Measurements from ENCODE around the gene TECPR2. TPM values are rescaled to one million over a fixed set of nuclear protein-coding genes. Genes with fewer than 3 reads are reported as not detected.

TECPR2 gene
- total RNA-seq, 1 experiment from 2014 or later: 21.3 TPM

DNA sequence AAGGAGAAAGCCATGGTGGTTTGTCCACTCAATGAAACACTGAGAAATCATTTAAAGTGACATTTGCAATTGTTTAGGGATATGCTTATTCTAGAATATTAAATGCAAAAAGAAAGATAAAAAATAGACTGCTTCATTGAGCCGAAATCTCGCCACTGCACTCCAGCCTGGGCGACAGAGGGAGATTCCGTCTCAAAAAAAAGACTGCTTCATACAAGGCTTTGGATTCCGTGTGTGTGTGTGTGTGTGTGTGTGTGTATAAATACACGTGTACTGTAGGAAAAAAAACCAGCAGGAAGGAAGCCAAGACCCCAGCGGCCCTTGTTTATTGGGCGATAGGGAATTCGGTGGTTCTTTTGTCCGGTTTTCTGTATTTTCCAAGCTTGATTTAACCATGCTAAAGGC, 46.4 kb upstream of the TECPR2 start (continued):
- no peak for TF ChIP-seq NFYB (CRISPR knock-in tag; conservative IDR thresholded peaks at IDR 0.05; ENCODE audit: low read depth)

DNA sequence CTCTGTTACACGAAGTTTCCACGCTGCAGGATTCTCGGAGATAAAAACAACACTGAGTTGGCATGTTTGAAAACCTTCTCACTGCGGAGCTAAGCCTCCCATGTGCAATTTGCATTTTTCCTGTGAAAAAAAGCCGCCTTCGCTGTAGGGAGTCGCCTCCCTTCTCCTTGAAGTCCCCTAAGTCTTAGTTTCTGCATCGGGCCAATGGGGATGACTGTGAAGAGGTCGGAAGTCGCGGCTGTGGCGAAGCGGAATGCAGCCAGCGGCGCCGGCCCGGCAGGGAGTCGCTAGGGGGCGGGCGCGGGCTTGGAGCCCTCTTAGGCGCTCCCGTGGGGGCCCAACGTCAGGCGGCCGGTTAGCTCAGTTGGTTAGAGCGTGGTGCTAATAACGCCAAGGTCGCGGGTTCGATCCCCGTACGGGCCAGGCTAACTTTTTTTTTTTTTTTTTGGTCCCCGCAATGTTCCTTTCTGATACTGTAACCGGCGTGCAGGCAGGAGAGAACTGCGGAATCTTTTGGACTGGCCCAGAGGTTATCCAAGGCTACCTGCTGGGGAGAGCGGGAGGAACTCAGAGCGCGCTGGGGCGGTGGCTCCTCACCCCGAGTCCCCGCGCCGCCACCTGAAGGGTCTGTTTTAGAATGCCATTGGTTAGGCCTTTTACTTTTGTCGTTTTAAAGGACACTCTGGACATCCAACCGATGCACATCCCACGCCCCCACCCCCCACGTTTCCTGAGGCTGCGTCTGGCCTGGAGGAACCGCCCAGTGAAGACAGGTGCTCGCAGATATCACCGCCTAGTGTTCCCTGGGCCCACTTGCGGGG, 45.8 kb upstream of the TECPR2 start:
- peak; percentile 66 for ATAC-seq
- no peaks in the 10 kb centered on the region for H3K9me3 Mint-ChIP-seq
- H3K27me3 Mint-ChIP-seq (ENCODE audit: low read depth): peaks cover 25% of the 10 kb centered on the region
- peaks cover 49% of the 10 kb centered on the region for H3K4me1 Mint-ChIP-seq
- H3K36me3 Mint-ChIP-seq: no peaks in the 10 kb centered on the region
- ChIA-PET CTCF (interaction anchor here (0.5 to 3.6 kb wide), 10 partner anchors 12 to 1299 kb away, joined by 3 to 33 read pairs (median 4); partner anchors contain the start of gene MOK), POLR2A (interaction anchor here (0.6 to 1.3 kb wide), 7 partner anchors 95 to 311 kb away, joined by 3 to 13 read pairs (median 4); partner anchors contain the start of gene WDR20)
- peak; percentile 92 for DNase-seq (ENCODE audit: low spot score)
- H3K27ac Mint-ChIP-seq: peak overlapping the region; percentile 98
- peak overlapping the region; percentile 93 for H3K4me3 Mint-ChIP-seq
- TF ChIP-seq, protein P1, sequence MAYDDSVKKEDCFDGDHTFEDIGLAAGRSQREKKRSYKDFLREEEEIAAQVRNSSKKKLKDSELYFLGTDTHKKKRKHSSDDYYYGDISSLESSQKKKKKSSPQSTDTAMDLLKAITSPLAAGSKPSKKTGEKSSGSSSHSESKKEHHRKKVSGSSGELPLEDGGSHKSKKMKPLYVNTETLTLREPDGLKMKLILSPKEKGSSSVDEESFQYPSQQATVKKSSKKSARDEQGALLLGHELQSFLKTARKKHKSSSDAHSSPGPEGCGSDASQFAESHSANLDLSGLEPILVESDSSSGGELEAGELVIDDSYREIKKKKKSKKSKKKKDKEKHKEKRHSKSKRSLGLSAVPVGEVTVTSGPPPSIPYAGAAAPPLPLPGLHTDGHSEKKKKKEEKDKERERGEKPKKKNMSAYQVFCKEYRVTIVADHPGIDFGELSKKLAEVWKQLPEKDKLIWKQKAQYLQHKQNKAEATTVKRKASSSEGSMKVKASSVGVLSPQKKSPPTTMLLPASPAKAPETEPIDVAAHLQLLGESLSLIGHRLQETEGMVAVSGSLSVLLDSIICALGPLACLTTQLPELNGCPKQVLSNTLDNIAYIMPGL (CRISPR knock-in tag; IDR thresholded peaks at IDR 0.05): peak; percentile 95
- no peak for TF ChIP-seq ZNF263 (CRISPR knock-in tag; IDR thresholded peaks at IDR 0.05; ENCODE audit: low read depth)
- no peak for TF ChIP-seq GRHL2 (CRISPR knock-in tag; IDR thresholded peaks at IDR 0.05; ENCODE audit: insufficient replicate concordance, severe bottlenecking)
- no peak for TF ChIP-seq ZNF396 (CRISPR knock-in tag; IDR thresholded peaks at IDR 0.05; ENCODE audit: borderline replicate concordance)
- no peak for TF ChIP-seq RELA (CRISPR knock-in tag; IDR thresholded peaks at IDR 0.05; ENCODE audit: borderline replicate concordance)
- TF ChIP-seq TEAD1 (CRISPR knock-in tag; IDR thresholded peaks at IDR 0.05): peak; percentile 82; the same call in 1 of the 2 replicates
- TF ChIP-seq NFE2L1 (CRISPR knock-in tag; IDR thresholded peaks at IDR 0.05): no peak
- TF ChIP-seq, protein P2, sequence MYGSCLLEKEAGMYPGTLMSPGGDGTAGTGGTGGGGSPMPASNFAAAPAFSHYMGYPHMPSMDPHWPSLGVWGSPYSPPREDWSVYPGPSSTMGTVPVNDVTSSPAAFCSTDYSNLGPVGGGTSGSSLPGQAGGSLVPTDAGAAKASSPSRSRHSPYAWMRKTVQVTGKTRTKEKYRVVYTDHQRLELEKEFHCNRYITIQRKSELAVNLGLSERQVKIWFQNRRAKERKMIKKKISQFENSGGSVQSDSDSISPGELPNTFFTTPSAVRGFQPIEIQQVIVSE (CRISPR knock-in tag; IDR thresholded peaks at IDR 0.05; ENCODE audit: borderline replicate concordance): no peak
- TF ChIP-seq, protein P3, sequence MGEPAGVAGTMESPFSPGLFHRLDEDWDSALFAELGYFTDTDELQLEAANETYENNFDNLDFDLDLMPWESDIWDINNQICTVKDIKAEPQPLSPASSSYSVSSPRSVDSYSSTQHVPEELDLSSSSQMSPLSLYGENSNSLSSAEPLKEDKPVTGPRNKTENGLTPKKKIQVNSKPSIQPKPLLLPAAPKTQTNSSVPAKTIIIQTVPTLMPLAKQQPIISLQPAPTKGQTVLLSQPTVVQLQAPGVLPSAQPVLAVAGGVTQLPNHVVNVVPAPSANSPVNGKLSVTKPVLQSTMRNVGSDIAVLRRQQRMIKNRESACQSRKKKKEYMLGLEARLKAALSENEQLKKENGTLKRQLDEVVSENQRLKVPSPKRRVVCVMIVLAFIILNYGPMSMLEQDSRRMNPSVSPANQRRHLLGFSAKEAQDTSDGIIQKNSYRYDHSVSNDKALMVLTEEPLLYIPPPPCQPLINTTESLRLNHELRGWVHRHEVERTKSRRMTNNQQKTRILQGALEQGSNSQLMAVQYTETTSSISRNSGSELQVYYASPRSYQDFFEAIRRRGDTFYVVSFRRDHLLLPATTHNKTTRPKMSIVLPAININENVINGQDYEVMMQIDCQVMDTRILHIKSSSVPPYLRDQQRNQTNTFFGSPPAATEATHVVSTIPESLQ (CRISPR knock-in tag; IDR thresholded peaks at IDR 0.05): no peak
- TF ChIP-seq, protein P4, sequence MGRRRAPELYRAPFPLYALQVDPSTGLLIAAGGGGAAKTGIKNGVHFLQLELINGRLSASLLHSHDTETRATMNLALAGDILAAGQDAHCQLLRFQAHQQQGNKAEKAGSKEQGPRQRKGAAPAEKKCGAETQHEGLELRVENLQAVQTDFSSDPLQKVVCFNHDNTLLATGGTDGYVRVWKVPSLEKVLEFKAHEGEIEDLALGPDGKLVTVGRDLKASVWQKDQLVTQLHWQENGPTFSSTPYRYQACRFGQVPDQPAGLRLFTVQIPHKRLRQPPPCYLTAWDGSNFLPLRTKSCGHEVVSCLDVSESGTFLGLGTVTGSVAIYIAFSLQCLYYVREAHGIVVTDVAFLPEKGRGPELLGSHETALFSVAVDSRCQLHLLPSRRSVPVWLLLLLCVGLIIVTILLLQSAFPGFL (CRISPR knock-in tag; IDR thresholded peaks at IDR 0.05; ENCODE audit: borderline replicate concordance): no peak
- TF ChIP-seq, protein P5, sequence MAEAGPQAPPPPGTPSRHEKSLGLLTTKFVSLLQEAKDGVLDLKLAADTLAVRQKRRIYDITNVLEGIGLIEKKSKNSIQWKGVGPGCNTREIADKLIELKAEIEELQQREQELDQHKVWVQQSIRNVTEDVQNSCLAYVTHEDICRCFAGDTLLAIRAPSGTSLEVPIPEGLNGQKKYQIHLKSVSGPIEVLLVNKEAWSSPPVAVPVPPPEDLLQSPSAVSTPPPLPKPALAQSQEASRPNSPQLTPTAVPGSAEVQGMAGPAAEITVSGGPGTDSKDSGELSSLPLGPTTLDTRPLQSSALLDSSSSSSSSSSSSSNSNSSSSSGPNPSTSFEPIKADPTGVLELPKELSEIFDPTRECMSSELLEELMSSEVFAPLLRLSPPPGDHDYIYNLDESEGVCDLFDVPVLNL (CRISPR knock-in tag; IDR thresholded peaks at IDR 0.05; ENCODE audit: borderline replicate concordance, low read depth): no peak
- TF ChIP-seq ZNF671 (CRISPR knock-in tag; IDR thresholded peaks at IDR 0.05): no peak
- TF ChIP-seq, protein P6, sequence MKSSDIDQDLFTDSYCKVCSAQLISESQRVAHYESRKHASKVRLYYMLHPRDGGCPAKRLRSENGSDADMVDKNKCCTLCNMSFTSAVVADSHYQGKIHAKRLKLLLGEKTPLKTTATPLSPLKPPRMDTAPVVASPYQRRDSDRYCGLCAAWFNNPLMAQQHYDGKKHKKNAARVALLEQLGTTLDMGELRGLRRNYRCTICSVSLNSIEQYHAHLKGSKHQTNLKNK (CRISPR knock-in tag; IDR thresholded peaks at IDR 0.05): no peak; the same call in 1 of the 2 replicates
- TF ChIP-seq, protein P7, sequence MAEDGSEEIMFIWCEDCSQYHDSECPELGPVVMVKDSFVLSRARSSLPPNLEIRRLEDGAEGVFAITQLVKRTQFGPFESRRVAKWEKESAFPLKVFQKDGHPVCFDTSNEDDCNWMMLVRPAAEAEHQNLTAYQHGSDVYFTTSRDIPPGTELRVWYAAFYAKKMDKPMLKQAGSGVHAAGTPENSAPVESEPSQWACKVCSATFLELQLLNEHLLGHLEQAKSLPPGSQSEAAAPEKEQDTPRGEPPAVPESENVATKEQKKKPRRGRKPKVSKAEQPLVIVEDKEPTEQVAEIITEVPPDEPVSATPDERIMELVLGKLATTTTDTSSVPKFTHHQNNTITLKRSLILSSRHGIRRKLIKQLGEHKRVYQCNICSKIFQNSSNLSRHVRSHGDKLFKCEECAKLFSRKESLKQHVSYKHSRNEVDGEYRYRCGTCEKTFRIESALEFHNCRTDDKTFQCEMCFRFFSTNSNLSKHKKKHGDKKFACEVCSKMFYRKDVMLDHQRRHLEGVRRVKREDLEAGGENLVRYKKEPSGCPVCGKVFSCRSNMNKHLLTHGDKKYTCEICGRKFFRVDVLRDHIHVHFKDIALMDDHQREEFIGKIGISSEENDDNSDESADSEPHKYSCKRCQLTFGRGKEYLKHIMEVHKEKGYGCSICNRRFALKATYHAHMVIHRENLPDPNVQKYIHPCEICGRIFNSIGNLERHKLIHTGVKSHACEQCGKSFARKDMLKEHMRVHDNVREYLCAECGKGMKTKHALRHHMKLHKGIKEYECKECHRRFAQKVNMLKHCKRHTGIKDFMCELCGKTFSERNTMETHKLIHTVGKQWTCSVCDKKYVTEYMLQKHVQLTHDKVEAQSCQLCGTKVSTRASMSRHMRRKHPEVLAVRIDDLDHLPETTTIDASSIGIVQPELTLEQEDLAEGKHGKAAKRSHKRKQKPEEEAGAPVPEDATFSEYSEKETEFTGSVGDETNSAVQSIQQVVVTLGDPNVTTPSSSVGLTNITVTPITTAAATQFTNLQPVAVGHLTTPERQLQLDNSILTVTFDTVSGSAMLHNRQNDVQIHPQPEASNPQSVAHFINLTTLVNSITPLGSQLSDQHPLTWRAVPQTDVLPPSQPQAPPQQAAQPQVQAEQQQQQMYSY (CRISPR knock-in tag; IDR thresholded peaks at IDR 0.05): no peak
- TF ChIP-seq TCF7 (CRISPR knock-in tag; IDR thresholded peaks at IDR 0.05; ENCODE audit: low read depth): no peak
- 0 out of 2 replicates have a peak, but pooled peaks have one; percentile 53 for TF ChIP-seq SMAD3 (CRISPR knock-in tag; IDR thresholded peaks at IDR 0.05; ENCODE audit: borderline replicate concordance)
- no peak for TF ChIP-seq NR1H2 (CRISPR knock-in tag; IDR thresholded peaks at IDR 0.05)
- peak; percentile 41; the same call in 1 of the 2 replicates for TF ChIP-seq GABPB1 (CRISPR knock-in tag; IDR thresholded peaks at IDR 0.05)
- no peak; the same call in 1 of the 2 replicates for TF ChIP-seq ETV6 (CRISPR knock-in tag; IDR thresholded peaks at IDR 0.05)
- TF ChIP-seq HMGA2 (CRISPR knock-in tag; IDR thresholded peaks at IDR 0.05): no peak
- TF ChIP-seq, protein P8, sequence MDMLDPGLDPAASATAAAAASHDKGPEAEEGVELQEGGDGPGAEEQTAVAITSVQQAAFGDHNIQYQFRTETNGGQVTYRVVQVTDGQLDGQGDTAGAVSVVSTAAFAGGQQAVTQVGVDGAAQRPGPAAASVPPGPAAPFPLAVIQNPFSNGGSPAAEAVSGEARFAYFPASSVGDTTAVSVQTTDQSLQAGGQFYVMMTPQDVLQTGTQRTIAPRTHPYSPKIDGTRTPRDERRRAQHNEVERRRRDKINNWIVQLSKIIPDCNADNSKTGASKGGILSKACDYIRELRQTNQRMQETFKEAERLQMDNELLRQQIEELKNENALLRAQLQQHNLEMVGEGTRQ (CRISPR knock-in tag; IDR thresholded peaks at IDR 0.05): no peak
